SU-DHL-6 (cell line): ENCODE results near the gene BATF2.

Experiments used
- H2AFZ ChIP-seq: fragments of 200-600 bp; sonication (generic); 2 replicates; pipeline ENCODE4 v1.6.1; 2014; ENCODE audit warnings: low read depth, mild to moderate bottlenecking, moderate library complexity, mixed read lengths, antibody characterized with exemption, low read length; ENCODE audit not compliant: severe bottlenecking
- H3F3A ChIP-seq: fragments of 200-600 bp; shearing (Covaris generic); 2 replicates; pipeline ENCODE4 v1.6.0; 2016; ENCODE audit warnings: antibody characterized with exemption, mild to moderate bottlenecking; ENCODE audit not compliant: insufficient read depth
- H3K27ac ChIP-seq: fragments of 200-600 bp; sonication (generic); 2 replicates; pipeline ENCODE4 v1.5.1; 2016; ENCODE audit warnings: low read depth, mild to moderate bottlenecking, low read length, moderate library complexity, mixed read lengths
- H3K27me3 ChIP-seq: fragments of 200-600 bp; sonication (generic), shearing (Covaris generic); 2 replicates; pipeline ENCODE4 v1.6.0; 2014; ENCODE audit warnings: mild to moderate bottlenecking, low read length
- H3K36me3 ChIP-seq: fragments of 200-600 bp; sonication (generic); 2 replicates; pipeline ENCODE4 v1.6.1; 2014; ENCODE audit warnings: mild to moderate bottlenecking, low read length, mixed read lengths
- H3K4me2 ChIP-seq: fragments of 300-600, 200-600 bp; shearing (Covaris generic), sonication (generic); 2 replicates; pipeline ENCODE4 v1.6.0; 2014; ENCODE audit warnings: low read length, low read depth, mild to moderate bottlenecking; ENCODE audit not compliant: poor library complexity, severe bottlenecking
- H3K4me3 ChIP-seq: fragments of 200-600 bp; sonication (generic); 2 replicates; pipeline ENCODE4 v1.5.1; 2014; ENCODE audit warnings: antibody characterized with exemption, low read length, mild to moderate bottlenecking, mixed read lengths; ENCODE audit not compliant: insufficient read depth, poor library complexity, severe bottlenecking
- H3K79me2 ChIP-seq: fragments of 200-600 bp; sonication (generic); 2 replicates; pipeline ENCODE4 v1.6.1; 2014; ENCODE audit warnings: mild to moderate bottlenecking, low read length, moderate library complexity; ENCODE audit not compliant: insufficient read depth
- H3K9ac ChIP-seq: fragments of 200-600 bp; sonication (generic); 2 replicates; pipeline ENCODE4 v1.7.0; 2014; ENCODE audit warnings: mild to moderate bottlenecking, low read length
- H3K9me2 ChIP-seq: fragments of 200-600 bp; sonication (generic); replicated peaks from 2 replicates; pipeline ENCODE4 v1.6.1; 2014; ENCODE audit warnings: low read length; ENCODE audit not compliant: insufficient read depth
- H3K9me3 ChIP-seq: fragments of 200-600 bp; sonication (generic); 2 replicates; pipeline ENCODE4 v1.6.1; 2014; ENCODE audit warnings: low read length, mixed read lengths; ENCODE audit not compliant: insufficient read depth
- H4K20me1 ChIP-seq: fragments of 200-600 bp; sonication (generic); 2 replicates; pipeline ENCODE4 v1.6.1; 2014; ENCODE audit warnings: low read depth, mild to moderate bottlenecking, antibody characterized with exemption, low read length, moderate library complexity, mixed read lengths
- EZH2phosphoT487 ChIP-seq: fragments of 200-600 bp; sonication (generic), shearing (Covaris generic); conservative IDR thresholded peaks from 2 replicates; pipeline ENCODE4 v1.6.1; 2018; ENCODE audit warnings: mild to moderate bottlenecking, antibody characterized with exemption, low read length, moderate library complexity, mixed read lengths
- TF ChIP-seq, protein P1 (sequence below): fragments of 200-600 bp; sonication (generic); IDR thresholded peaks from one replicate; pipeline ENCODE4 v1.5.1; 2017; ENCODE audit warnings: antibody characterized with exemption, mild to moderate bottlenecking, low read length, moderate library complexity; ENCODE audit not compliant: insufficient read depth, poor library complexity, severe bottlenecking

The BATF2 gene

GRCh38 chr11:65021509-65021908, 24.7 kb upstream of the BATF2 start:
- Histone ChIP-seq H3K9me3 (no peaks in the 10 kb centered on the region), H3K9ac (no peak overlapping the region), H3K9me2 (no peaks in the 10 kb centered on the region), H3K4me3 (no peak overlapping the region), H3F3A (no peaks in the 10 kb centered on the region), H3K36me3 (no peaks in the 10 kb centered on the region), H3K27me3 (no peaks in the 10 kb centered on the region), H3K27ac (no peak overlapping the region), H3K79me2 (0 out of 2 replicates have a peak, but pooled peaks cover 4% of the 10 kb centered on the region), H3K4me2 (no peak overlapping the region), H4K20me1 (no peaks in the 10 kb centered on the region), H2AFZ (no peak overlapping the region)
- TF ChIP-seq, protein P1, sequence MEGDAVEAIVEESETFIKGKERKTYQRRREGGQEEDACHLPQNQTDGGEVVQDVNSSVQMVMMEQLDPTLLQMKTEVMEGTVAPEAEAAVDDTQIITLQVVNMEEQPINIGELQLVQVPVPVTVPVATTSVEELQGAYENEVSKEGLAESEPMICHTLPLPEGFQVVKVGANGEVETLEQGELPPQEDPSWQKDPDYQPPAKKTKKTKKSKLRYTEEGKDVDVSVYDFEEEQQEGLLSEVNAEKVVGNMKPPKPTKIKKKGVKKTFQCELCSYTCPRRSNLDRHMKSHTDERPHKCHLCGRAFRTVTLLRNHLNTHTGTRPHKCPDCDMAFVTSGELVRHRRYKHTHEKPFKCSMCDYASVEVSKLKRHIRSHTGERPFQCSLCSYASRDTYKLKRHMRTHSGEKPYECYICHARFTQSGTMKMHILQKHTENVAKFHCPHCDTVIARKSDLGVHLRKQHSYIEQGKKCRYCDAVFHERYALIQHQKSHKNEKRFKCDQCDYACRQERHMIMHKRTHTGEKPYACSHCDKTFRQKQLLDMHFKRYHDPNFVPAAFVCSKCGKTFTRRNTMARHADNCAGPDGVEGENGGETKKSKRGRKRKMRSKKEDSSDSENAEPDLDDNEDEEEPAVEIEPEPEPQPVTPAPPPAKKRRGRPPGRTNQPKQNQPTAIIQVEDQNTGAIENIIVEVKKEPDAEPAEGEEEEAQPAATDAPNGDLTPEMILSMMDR, result no peak
- TF ChIP-seq EZH2phosphoT487, result no peak

DNA sequence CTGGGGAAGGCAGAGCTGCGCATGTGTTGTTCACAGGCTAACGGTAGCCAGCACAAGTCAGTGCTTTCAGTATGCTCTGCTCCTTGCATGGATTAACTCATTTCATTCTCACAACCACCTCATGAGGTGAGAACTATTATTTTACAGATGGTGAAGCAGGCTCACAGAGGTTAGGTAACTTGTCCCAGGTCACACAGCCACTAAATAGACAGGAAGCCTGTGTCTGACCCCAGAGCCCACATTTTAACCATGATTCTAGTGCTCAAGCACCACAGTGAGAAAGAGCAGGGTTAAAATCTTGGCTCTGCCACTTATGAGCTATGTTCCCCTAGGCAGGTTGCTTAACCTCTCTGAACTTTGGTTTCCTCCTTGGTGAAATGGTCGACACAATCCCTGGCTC, 24.2 kb upstream of the BATF2 start:
- H3K4me3 ChIP-seq, result no peak overlapping the region
- no peak overlapping the region for H3K4me2 ChIP-seq
- peaks cover 9% of the 10 kb centered on the region; the same call in 1 of the 2 replicates for H3K79me2 ChIP-seq
- no peak overlapping the region for H2AFZ ChIP-seq
- H3K27ac ChIP-seq, result no peak overlapping the region
- TF ChIP-seq, protein P1, result no peak
- no peak for TF ChIP-seq EZH2phosphoT487
- H4K20me1 ChIP-seq, result no peaks in the 10 kb centered on the region
- H3K27me3 ChIP-seq, result no peaks in the 10 kb centered on the region
- no peak overlapping the region for H3K9ac ChIP-seq
- H3K36me3 ChIP-seq, result no peaks in the 10 kb centered on the region
- H3F3A ChIP-seq, result no peaks in the 10 kb centered on the region
- H3K9me3 ChIP-seq, result no peaks in the 10 kb centered on the region
- no peaks in the 10 kb centered on the region for H3K9me2 ChIP-seq

- Histone ChIP-seq H3K79me2 (peaks cover 21% of the 10 kb centered on the region), H3K4me2 (no peak overlapping the region), H2AFZ (no peak overlapping the region), H3K27ac (no peak overlapping the region), H4K20me1 (no peaks in the 10 kb centered on the region), H3K9me2 (no peaks in the 10 kb centered on the region), H3K4me3 (no peak overlapping the region), H3K9ac (no peak overlapping the region), H3K36me3 (no peaks in the 10 kb centered on the region), H3K27me3 (no peaks in the 10 kb centered on the region), H3F3A (no peaks in the 10 kb centered on the region), H3K9me3 (no peaks in the 10 kb centered on the region)
- TF ChIP-seq EZH2phosphoT487, result no peak
- TF ChIP-seq, protein P1, result no peak
These were observed 23.1 kb upstream of the BATF2 start for GRCh38 chr11:65019824-65020223.

- TF ChIP-seq EZH2phosphoT487, result no peak
- TF ChIP-seq, protein P1, result no peak
- no peaks in the 10 kb centered on the region for H3K36me3 ChIP-seq
- H3K27ac ChIP-seq, result no peak overlapping the region
- H4K20me1 ChIP-seq, result no peaks in the 10 kb centered on the region
- no peak overlapping the region for H3K4me2 ChIP-seq
- H3K4me3 ChIP-seq, result no peak overlapping the region
- no peaks in the 10 kb centered on the region for H3K27me3 ChIP-seq
- no peaks in the 10 kb centered on the region for H3K9me3 ChIP-seq
- no peak overlapping the region for H2AFZ ChIP-seq
- 0 out of 2 replicates have a peak, but pooled peaks cover 4% of the 10 kb centered on the region for H3F3A ChIP-seq
- H3K9ac ChIP-seq, result no peak overlapping the region
- no peaks in the 10 kb centered on the region for H3K9me2 ChIP-seq
- peaks cover 24% of the 10 kb centered on the region for H3K79me2 ChIP-seq
These were observed 21.2 kb upstream of the BATF2 start for GRCh38 chr11:65017937-65018336.
